H9 (cell line): ENCODE data around the gene PDCD11. TPM values are rescaled to one million over a fixed set of nuclear protein-coding genes. Genes with fewer than 3 reads are reported as not detected.

Source experiments
- DNase-seq: peaks from one replicate; pipeline ENCODE4 v3.0.0-alpha.2; 2017
- H2AFZ ChIP-seq: one replicate; pipeline ENCODE4 v1.6.1; 2013; ENCODE audit warnings: mild to moderate bottlenecking, low read length, control low read depth, moderate library complexity
- H2AK5ac ChIP-seq: 2 replicates; pipeline ENCODE4 v1.6.1; 2013; ENCODE audit warnings: low read length, control low read depth, mixed read lengths; ENCODE audit not compliant: insufficient read length
- H2BK120ac ChIP-seq: one replicate; pipeline ENCODE4 v1.6.1; 2013; ENCODE audit warnings: low read depth, mild to moderate bottlenecking, low read length, control low read depth, inconsistent platforms; ENCODE audit not compliant: poor library complexity, severe bottlenecking
- H2BK12ac ChIP-seq: 2 replicates; pipeline ENCODE4 v1.6.1; 2013; ENCODE audit warnings: low read length, control low read depth, mixed read lengths, low read depth; ENCODE audit not compliant: insufficient read length
- H2BK15ac ChIP-seq: 2 replicates; pipeline ENCODE4 v1.6.1; 2013; ENCODE audit warnings: low read depth, low read length, control low read depth
- H2BK20ac ChIP-seq: one replicate; pipeline ENCODE4 v1.6.1; 2013; ENCODE audit warnings: low read depth, mild to moderate bottlenecking, low read length, control low read depth, inconsistent platforms; ENCODE audit not compliant: poor library complexity, severe bottlenecking
- H2BK5ac ChIP-seq: 2 replicates; pipeline ENCODE4 v1.6.1; 2013; ENCODE audit warnings: low read length, control low read depth, mixed read lengths; ENCODE audit not compliant: insufficient read length
- H3K14ac ChIP-seq: 2 replicates; pipeline ENCODE4 v1.6.1; 2013; ENCODE audit warnings: low read length, control low read depth; ENCODE audit not compliant: insufficient read depth
- H3K18ac ChIP-seq: 2 replicates; pipeline ENCODE4 v1.6.1; 2013; ENCODE audit warnings: low read depth, mild to moderate bottlenecking, mixed read lengths, low read length, control low read depth; ENCODE audit not compliant: insufficient read length
- H3K23ac ChIP-seq: 2 replicates; pipeline ENCODE4 v1.6.1; 2013; ENCODE audit warnings: low read length, control low read depth, mixed read lengths, low read depth; ENCODE audit not compliant: insufficient read length
- H3K23me2 ChIP-seq: 2 replicates; pipeline ENCODE4 v1.6.1; 2013; ENCODE audit warnings: low read depth, mild to moderate bottlenecking, mixed read lengths, low read length, control low read depth; ENCODE audit not compliant: insufficient read length, poor library complexity, severe bottlenecking
- H3K27ac ChIP-seq: 2 replicates; pipeline ENCODE4 v1.5.1; 2013; ENCODE audit warnings: low read length, control low read depth, mixed read lengths, low read depth; ENCODE audit not compliant: insufficient read length
- H3K27me3 ChIP-seq: 2 replicates; pipeline ENCODE4 v1.6.1; 2013; ENCODE audit warnings: low read length, control low read depth, inconsistent platforms; ENCODE audit not compliant: insufficient read depth
- H3K4ac ChIP-seq: 2 replicates; pipeline ENCODE4 v1.6.1; 2013; ENCODE audit warnings: low read depth, mild to moderate bottlenecking, control low read depth, inconsistent platforms, low read length, moderate library complexity
- H3K4me1 ChIP-seq: 2 replicates; pipeline ENCODE4 v1.6.1; 2013; ENCODE audit warnings: low read length, control low read depth, inconsistent platforms; ENCODE audit not compliant: insufficient read depth
- H3K4me2 ChIP-seq: 2 replicates; pipeline ENCODE4 v1.6.1; 2013; ENCODE audit warnings: low read length, control low read depth, mixed read lengths; ENCODE audit not compliant: insufficient read length, insufficient read depth
- H3K56ac ChIP-seq: 2 replicates; pipeline ENCODE4 v1.6.1; 2013; ENCODE audit warnings: low read depth, mild to moderate bottlenecking, mixed read lengths, low read length, control low read depth; ENCODE audit not compliant: insufficient read length
- H3K79me1 ChIP-seq: 2 replicates; pipeline ENCODE4 v1.6.1; 2013; ENCODE audit warnings: low read depth, mild to moderate bottlenecking, moderate library complexity, low read length, control low read depth, inconsistent platforms; ENCODE audit not compliant: insufficient read depth, poor library complexity, severe bottlenecking
- H3K79me2 ChIP-seq: 2 replicates; pipeline ENCODE4 v1.6.1; 2013; ENCODE audit warnings: low read length, control low read depth, inconsistent platforms; ENCODE audit not compliant: insufficient read depth
- H3K9ac ChIP-seq: 2 replicates; pipeline ENCODE4 v1.6.1; 2013; ENCODE audit warnings: low read length, control low read depth, mixed read lengths; ENCODE audit not compliant: insufficient read length; ENCODE audit errors: extremely low read depth
- H3K9me3 ChIP-seq: one replicate; pipeline ENCODE4 v1.6.1; 2013; ENCODE audit warnings: low read depth, low read length, inconsistent platforms; ENCODE audit not compliant: control insufficient read depth
- H3T11ph ChIP-seq: one replicate; pipeline ENCODE4 v1.6.1; 2013; ENCODE audit warnings: mild to moderate bottlenecking, low read length, control low read depth, inconsistent platforms
- H4K20me1 ChIP-seq: one replicate; pipeline ENCODE4 v1.6.1; 2013; ENCODE audit not compliant: control insufficient read depth, insufficient read length, insufficient read depth
- H4K5ac ChIP-seq: 2 replicates; pipeline ENCODE4 v1.6.1; 2013; ENCODE audit warnings: low read depth, mild to moderate bottlenecking, mixed read lengths, low read length, control low read depth; ENCODE audit not compliant: insufficient read length
- H4K8ac ChIP-seq: replicated peaks from 2 replicates; pipeline ENCODE4 v1.6.1; 2013; ENCODE audit warnings: low read length, control low read depth, mixed read lengths, low read depth; ENCODE audit not compliant: insufficient read length
- H4K91ac ChIP-seq: 2 replicates; pipeline ENCODE4 v1.6.1; 2013; ENCODE audit warnings: low read depth, mild to moderate bottlenecking, moderate library complexity, mixed read lengths, low read length, control low read depth; ENCODE audit not compliant: insufficient read length
- H3K27ac Mint-ChIP-seq, 3 experiments: 2 replicates in 2 of 3; 3 replicates in 1 of 3; pipeline ENCODE4 v1.8.0; 2020 to 2021; ENCODE audit warnings: mixed read lengths in 3 of 3, mild to moderate bottlenecking in 1 of 3, moderate library complexity in 1 of 3
- H3K27me3 Mint-ChIP-seq: 2 replicates; pipeline ENCODE4 v1.8.0; 2021; ENCODE audit warnings: low read depth, mild to moderate bottlenecking, moderate library complexity, mixed read lengths
- H3K36me3 Mint-ChIP-seq, 3 experiments: 2 replicates in 2 of 3; 3 replicates in 1 of 3; pipeline ENCODE4 v1.8.0; 2020 to 2021; ENCODE audit warnings: low read depth in 3 of 3, mixed read lengths in 3 of 3; ENCODE audit not compliant: insufficient read depth in 1 of 3
- H3K4me1 Mint-ChIP-seq, 2 experiments: 2 replicates each; pipeline ENCODE4 v1.8.0; 2020; ENCODE audit warnings: mixed read lengths in 2 of 2
- H3K4me3 Mint-ChIP-seq, 2 experiments: 2 replicates in 1 of 2; 3 replicates in 1 of 2; pipeline ENCODE4 v1.8.0; 2020 to 2021; ENCODE audit warnings: mild to moderate bottlenecking in 2 of 2, mixed read lengths in 2 of 2, moderate library complexity in 1 of 2
- H3K9me3 Mint-ChIP-seq, 2 experiments: 2 replicates in 1 of 2; 3 replicates in 1 of 2; pipeline ENCODE4 v1.8.0; 2020; ENCODE audit warnings: mild to moderate bottlenecking in 2 of 2, mixed read lengths in 2 of 2, moderate library complexity in 1 of 2
- WGBS: extraction: QIAGEN DNeasy Blood & Tissue Kit; methylation state at CpG from one replicate; pipeline ENCODE4 v1.1.7; 2013; ENCODE audit warnings: missing lambda C conversion rate, low lambda C conversion rate, mixed read lengths; ENCODE audit not compliant: insufficient read length; ENCODE audit errors: extremely low coverage; 5-methylcytosine and 5-hydroxymethylcytosine counted together
- total RNA-seq: library from RNA; stranded (reverse); gene quantifications from 2 replicates; pipeline ENCODE4 v1.2.1, GENCODE V29; 2021
- TF ChIP-seq, protein P1 (sequence below): fragments of 200-600 bp; sonication (generic); conservative IDR thresholded peaks from 3 replicates; pipeline ENCODE4 v1.8.0; 2021; ENCODE audit warnings: antibody characterized with exemption, mild to moderate bottlenecking

The PDCD11 gene
- total RNA-seq, 1 experiment from 2014 or later, result 99.5 TPM

- Histone ChIP-seq H3K18ac (no peak overlapping the region), H2BK20ac (no peak overlapping the region), H3K9me3 (no peaks in the 10 kb centered on the region), H3K56ac (no peak overlapping the region), H2BK15ac (no peak overlapping the region), H3K4me2 (no peak overlapping the region), H3K79me1 (no peaks in the 10 kb centered on the region), H3K14ac (no peak overlapping the region), H2BK120ac (no peak overlapping the region), H3K9ac (no peak overlapping the region), H3K27ac (no peak overlapping the region), H2BK5ac (no peak overlapping the region), H3T11ph (no peak overlapping the region), H3K4me1 (no peaks in the 10 kb centered on the region), H3K4ac (no peak overlapping the region), H3K23ac (no peak overlapping the region), H3K79me2 (no peaks in the 10 kb centered on the region), H3K27me3 (no peaks in the 10 kb centered on the region), H4K5ac (no peak overlapping the region), H4K91ac (no peak overlapping the region), H2AFZ (no peak overlapping the region), H4K8ac (no peak overlapping the region), H3K23me2 (no peaks in the 10 kb centered on the region), H2BK12ac (no peak overlapping the region), H2AK5ac (no peak overlapping the region), H4K20me1 (no peaks in the 10 kb centered on the region)
- H3K9me3 Mint-ChIP-seq, result no peaks in the 10 kb centered on the region
- no peak for DNase-seq
- no CpG with 5 or more reads among the region's 2 CpGs for WGBS
- H3K27me3 Mint-ChIP-seq, result no peaks in the 10 kb centered on the region
- no peaks in the 10 kb centered on the region for H3K4me1 Mint-ChIP-seq
- TF ChIP-seq, protein P1, sequence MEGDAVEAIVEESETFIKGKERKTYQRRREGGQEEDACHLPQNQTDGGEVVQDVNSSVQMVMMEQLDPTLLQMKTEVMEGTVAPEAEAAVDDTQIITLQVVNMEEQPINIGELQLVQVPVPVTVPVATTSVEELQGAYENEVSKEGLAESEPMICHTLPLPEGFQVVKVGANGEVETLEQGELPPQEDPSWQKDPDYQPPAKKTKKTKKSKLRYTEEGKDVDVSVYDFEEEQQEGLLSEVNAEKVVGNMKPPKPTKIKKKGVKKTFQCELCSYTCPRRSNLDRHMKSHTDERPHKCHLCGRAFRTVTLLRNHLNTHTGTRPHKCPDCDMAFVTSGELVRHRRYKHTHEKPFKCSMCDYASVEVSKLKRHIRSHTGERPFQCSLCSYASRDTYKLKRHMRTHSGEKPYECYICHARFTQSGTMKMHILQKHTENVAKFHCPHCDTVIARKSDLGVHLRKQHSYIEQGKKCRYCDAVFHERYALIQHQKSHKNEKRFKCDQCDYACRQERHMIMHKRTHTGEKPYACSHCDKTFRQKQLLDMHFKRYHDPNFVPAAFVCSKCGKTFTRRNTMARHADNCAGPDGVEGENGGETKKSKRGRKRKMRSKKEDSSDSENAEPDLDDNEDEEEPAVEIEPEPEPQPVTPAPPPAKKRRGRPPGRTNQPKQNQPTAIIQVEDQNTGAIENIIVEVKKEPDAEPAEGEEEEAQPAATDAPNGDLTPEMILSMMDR, result no peak
- H3K27ac Mint-ChIP-seq, result no peak overlapping the region
- no peak overlapping the region for H3K4me3 Mint-ChIP-seq
- H3K36me3 Mint-ChIP-seq, result peaks cover 46 to 94% (median 76%) of the 10 kb centered on the region in 3 experiments
Measured at GRCh38 chr10:103413564-103413963, 17.1 kb downstream of the PDCD11 start.
